ENCODE measurements around the gene GUCA2B. TPM values are rescaled to one million over a fixed set of nuclear protein-coding genes. Genes with fewer than 3 reads are reported as not detected.

GUCA2B gene
- total and polyA plus RNA-seq, 8 donors: 2.2 to 13.1 (median 4.8) TPM; not detected in 4

- no peak overlapping the region for H3K27ac ChIP-seq
- H3K4me3 ChIP-seq: no peak overlapping the region
- intact Hi-C loops (cut with DNase I; ENCODE audit: low total_unique reads): no loop called here
- TF ChIP-seq EP300 (IDR thresholded peaks at IDR 0.05) (no peak), POLR2A (IDR thresholded peaks at IDR 0.05) (no peak), POLR2AphosphoS5 (IDR thresholded peaks at IDR 0.05) (no peak), CTCF (IDR thresholded peaks at IDR 0.05) (no peak)
- no peaks in the 10 kb centered on the region for H3K27me3 ChIP-seq
- H3K9me3 ChIP-seq: no peaks in the 10 kb centered on the region
- peaks cover 4 to 8% (median 5%) of the 10 kb centered on the region in 4 donors for H3K4me1 ChIP-seq
- DNase-seq: no peak
- WGBS, 5 donors: 78 to 94% (median 93%) methylated on average over 3 of the region's 3 CpGs
- peaks cover 3 to 91% (median 81%) of the 10 kb centered on the region in 4 donors for H3K36me3 ChIP-seq
Measured at GRCh38 chr1:42184616-42185015, 31.4 kb downstream of the GUCA2B start.

DNA sequence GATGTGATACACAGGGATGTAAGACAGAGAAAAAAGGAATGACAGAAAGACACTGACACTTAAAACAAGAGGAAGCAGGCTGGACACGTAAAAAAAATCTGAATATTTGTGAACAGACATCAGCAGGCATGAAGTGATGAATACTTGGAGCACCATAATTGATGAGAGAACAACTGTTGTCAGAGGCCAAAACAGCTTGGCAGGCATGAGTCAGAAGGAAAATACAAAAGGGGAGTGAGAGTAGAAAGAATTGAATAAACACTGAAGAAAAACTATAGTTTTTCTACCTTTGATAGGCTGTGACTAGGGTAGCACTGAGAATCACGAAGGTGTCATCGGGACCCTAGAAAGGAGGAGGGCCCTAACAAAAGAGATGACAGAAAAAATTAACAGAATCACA is 32.9 kb downstream of the GUCA2B start:
- H3K9me3 ChIP-seq: no peaks in the 10 kb centered on the region
- H3K27me3 ChIP-seq: no peaks in the 10 kb centered on the region
- no peak for DNase-seq
- peaks cover 5 to 95% (median 84%) of the 10 kb centered on the region in 4 donors for H3K36me3 ChIP-seq
- TF ChIP-seq POLR2AphosphoS5 (IDR thresholded peaks at IDR 0.05) (no peak), EP300 (IDR thresholded peaks at IDR 0.05) (no peak), CTCF (IDR thresholded peaks at IDR 0.05) (no peak), POLR2A (IDR thresholded peaks at IDR 0.05) (no peak)
- 86 to 91% (median 89%) methylated on average over 3 of the region's 3 CpGs for whole genome bisulfite sequencing, 5 donors
- intact Hi-C loops (cut with DNase I; ENCODE audit: low total_unique reads): no loop called here
- H3K4me1 ChIP-seq: no peaks in the 10 kb centered on the region
- no peak overlapping the region for H3K27ac ChIP-seq
- H3K4me3 ChIP-seq: no peak overlapping the region

DNA sequence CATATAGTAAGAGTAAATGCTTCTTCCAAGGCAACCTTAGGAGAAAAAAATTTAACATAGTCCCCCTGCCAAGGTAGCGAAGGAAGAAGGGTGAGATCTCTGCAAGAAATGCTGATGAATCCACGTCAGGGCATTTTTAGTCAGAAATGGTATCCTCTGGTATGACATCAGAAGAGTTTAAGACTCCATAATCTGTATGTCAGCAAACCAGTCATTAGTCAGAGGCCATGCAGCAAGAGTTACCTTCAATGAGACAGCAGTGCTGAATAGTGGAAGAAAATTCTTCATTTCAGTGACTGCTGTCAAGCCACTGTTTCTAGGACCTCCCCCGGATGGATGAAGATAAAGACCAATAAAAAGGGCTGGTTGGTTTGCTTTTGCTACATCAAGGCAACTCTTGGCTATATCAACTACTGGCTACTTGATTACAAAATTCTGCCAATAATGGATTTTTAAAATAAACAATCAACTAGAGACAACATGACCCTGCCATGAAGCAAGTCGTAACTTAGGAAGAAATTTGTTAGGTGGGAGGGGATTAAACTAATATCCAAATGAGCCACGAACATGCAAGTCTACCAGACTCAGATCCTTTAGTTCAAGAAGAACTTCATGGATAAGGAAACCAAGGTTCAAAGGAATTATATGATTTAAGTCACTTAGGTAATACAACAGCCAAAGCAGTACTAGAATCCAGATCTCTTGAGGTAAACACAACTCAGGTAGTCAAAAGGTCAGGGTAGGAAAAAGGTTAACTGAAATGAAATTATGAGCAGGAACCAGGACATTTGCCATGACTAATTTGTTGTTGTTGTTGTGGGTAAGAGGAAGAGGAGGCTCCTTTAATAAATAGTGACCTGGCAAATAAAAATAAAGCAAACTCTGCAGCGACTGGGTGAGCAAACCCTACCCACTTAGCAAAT is 37.0 kb downstream of the GUCA2B start:
- H3K4me3 ChIP-seq: no peak overlapping the region
- no peak overlapping the region for H3K27ac ChIP-seq
- WGBS, 5 donors: 79 to 90% (median 85%) methylated on average over 6 of the region's 6 CpGs
- no peak for DNase-seq
- H3K4me1 ChIP-seq: no peaks in the 10 kb centered on the region
- intact Hi-C loops (cut with DNase I; ENCODE audit: low total_unique reads): no loop called here
- no peak for TF ChIP-seq EP300 (IDR thresholded peaks at IDR 0.05)
- TF ChIP-seq POLR2A (IDR thresholded peaks at IDR 0.05): no peak
- no peak for TF ChIP-seq POLR2AphosphoS5 (IDR thresholded peaks at IDR 0.05)
- TF ChIP-seq CTCF (IDR thresholded peaks at IDR 0.05): no peak
- no peaks in the 10 kb centered on the region for H3K27me3 ChIP-seq
- peaks cover 17 to 90% (median 81%) of the 10 kb centered on the region in 4 donors for H3K36me3 ChIP-seq
- H3K9me3 ChIP-seq: no peaks in the 10 kb centered on the region

DNA sequence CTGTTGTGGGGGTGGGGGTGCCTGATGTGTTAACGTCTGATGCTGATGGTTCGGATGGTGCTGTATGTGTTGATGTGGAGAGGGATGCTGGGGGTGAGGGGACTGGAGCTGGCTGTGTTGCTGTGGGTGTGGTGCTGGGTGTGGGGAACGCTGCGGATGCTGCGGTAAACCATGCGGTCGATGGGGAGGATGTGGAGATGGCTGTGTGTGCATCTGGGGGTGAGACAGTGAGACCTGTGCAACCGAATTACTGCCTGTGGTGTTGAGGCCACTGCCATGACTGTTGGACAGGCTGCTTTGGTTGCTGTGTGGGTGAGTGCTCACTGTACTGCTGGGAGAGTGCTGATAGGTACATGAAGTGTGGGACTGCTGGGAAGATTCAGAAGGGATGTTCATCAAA is 38.1 kb downstream of the GUCA2B start:
- DNase-seq: no peak
- Histone ChIP-seq H3K27ac (no peak overlapping the region), H3K9me3 (no peaks in the 10 kb centered on the region), H3K36me3 (peaks cover 20 to 89% (median 85%) of the 10 kb centered on the region in 4 donors), H3K4me3 (no peak overlapping the region), H3K4me1 (no peaks in the 10 kb centered on the region), H3K27me3 (no peaks in the 10 kb centered on the region)
- WGBS, 5 donors: 94 to 98% (median 95%) methylated on average over 8 of the region's 8 CpGs
- intact Hi-C loops (cut with DNase I; ENCODE audit: low total_unique reads): no loop called here
- TF ChIP-seq EP300 (IDR thresholded peaks at IDR 0.05): no peak
- TF ChIP-seq POLR2AphosphoS5 (IDR thresholded peaks at IDR 0.05): no peak
- no peak for TF ChIP-seq POLR2A (IDR thresholded peaks at IDR 0.05)
- no peak for TF ChIP-seq CTCF (IDR thresholded peaks at IDR 0.05)

Data from stomach (tissue), 9 donors.